WERI-Rb-1 (cell line): ENCODE measurements around the gene TBX10.
"Not testable (repeated sequence)": the region's sequence is repeated elsewhere in the genome, so short reads cannot be mapped to it uniquely, and the experiment has no call there.

ENCODE experiments used
- DNase-seq: peaks from one replicate; pipeline ENCODE4 v3.0.0-alpha.2; 2020
- H3K27ac ChIP-seq: fragments of 250-450 bp; sonication (Bioruptor Pico); 2 replicates; pipeline ENCODE4 v1.5.1; 2020; ENCODE audit warnings: mild to moderate bottlenecking, moderate library complexity
- H3K27me3 ChIP-seq: fragments of 250-450 bp; sonication (Bioruptor Pico); 2 replicates; pipeline ENCODE4 v1.5.1; 2021; ENCODE audit warnings: mild to moderate bottlenecking, low read depth, moderate library complexity; ENCODE audit not compliant: insufficient read depth, severe bottlenecking
- H3K36me3 ChIP-seq: fragments of 250-450 bp; sonication (Bioruptor Pico); 2 replicates; pipeline ENCODE4 v1.5.1; 2020; ENCODE audit warnings: mild to moderate bottlenecking, moderate library complexity
- H3K4me3 ChIP-seq: 2 replicates; pipeline ENCODE4 v1.5.1; 2011; ENCODE audit warnings: low read depth, mild to moderate bottlenecking, control low read depth, low read length
- H3K9me3 ChIP-seq: fragments of 250-450 bp; sonication (Bioruptor Pico); 2 replicates; pipeline ENCODE4 v1.5.1; 2021; ENCODE audit warnings: mild to moderate bottlenecking, moderate library complexity; ENCODE audit not compliant: severe bottlenecking
- TF ChIP-seq, protein P1 (sequence below): IDR thresholded peaks from 2 replicates; pipeline ENCODE4 v1.5.1; 2011; ENCODE audit warnings: low read depth, mild to moderate bottlenecking, control low read depth, inconsistent platforms, low read length

TBX10 gene

DNA sequence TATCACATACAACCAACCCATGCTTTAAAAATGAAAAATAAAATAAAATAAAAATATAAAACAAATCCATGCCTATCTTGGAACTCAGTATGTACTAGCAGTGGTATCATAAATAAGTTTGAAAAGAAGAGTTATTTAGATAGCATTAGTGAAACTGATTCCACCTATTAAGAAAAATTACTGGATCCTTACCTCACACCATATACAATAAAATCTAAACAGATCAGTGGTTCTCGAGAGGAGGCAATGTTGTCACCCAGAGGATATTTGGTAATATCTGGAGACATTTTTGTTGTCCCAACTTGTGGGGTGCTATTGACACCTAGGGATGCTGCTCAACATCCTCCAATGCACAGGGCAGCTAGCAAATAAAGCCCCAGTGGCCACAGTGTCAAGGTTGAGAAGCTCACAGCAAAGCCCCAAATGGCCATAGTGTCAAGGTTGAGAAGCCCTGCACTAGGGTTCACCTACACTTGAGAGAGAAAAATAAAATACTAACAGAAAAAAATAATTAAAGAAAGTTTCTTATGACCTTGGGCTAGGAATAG is 42.7 kb downstream of the TBX10 start:
- H3K9me3 ChIP-seq: peaks cover 11% of the 10 kb centered on the region
- no peaks in the 10 kb centered on the region for H3K27me3 ChIP-seq
- TF ChIP-seq, protein P1, sequence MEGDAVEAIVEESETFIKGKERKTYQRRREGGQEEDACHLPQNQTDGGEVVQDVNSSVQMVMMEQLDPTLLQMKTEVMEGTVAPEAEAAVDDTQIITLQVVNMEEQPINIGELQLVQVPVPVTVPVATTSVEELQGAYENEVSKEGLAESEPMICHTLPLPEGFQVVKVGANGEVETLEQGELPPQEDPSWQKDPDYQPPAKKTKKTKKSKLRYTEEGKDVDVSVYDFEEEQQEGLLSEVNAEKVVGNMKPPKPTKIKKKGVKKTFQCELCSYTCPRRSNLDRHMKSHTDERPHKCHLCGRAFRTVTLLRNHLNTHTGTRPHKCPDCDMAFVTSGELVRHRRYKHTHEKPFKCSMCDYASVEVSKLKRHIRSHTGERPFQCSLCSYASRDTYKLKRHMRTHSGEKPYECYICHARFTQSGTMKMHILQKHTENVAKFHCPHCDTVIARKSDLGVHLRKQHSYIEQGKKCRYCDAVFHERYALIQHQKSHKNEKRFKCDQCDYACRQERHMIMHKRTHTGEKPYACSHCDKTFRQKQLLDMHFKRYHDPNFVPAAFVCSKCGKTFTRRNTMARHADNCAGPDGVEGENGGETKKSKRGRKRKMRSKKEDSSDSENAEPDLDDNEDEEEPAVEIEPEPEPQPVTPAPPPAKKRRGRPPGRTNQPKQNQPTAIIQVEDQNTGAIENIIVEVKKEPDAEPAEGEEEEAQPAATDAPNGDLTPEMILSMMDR: no peak
- no peak overlapping the region for H3K4me3 ChIP-seq
- DNase-seq: no peak
- H3K36me3 ChIP-seq: no peaks in the 10 kb centered on the region
- H3K27ac ChIP-seq: no peak overlapping the region

DNA sequence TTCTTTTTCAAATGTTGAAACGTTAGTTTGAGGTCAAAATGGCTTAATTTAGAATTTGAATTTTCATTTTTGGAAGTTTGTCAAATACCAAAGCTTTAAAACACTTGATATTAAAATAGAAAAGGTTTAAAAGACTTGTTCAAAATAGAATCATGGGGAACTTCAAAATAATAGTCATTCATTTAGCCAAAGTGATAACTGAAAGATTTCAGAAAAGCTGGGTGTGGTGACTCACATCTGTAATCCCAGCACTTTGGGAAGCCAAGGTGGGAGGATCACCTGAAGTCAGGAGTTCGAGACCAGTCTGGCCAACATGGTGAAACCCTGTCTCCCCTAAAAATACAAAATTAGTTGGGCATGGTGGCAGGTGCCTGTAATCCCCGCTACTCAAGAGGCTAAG is 45.1 kb downstream of the TBX10 start:
- TF ChIP-seq, protein P1: no peak
- Histone ChIP-seq H3K27me3 (no peaks in the 10 kb centered on the region), H3K36me3 (no peaks in the 10 kb centered on the region), H3K9me3 (peaks cover 11% of the 10 kb centered on the region), H3K4me3 (no peak overlapping the region), H3K27ac (no peak overlapping the region)
- DNase-seq: no peak

DNA sequence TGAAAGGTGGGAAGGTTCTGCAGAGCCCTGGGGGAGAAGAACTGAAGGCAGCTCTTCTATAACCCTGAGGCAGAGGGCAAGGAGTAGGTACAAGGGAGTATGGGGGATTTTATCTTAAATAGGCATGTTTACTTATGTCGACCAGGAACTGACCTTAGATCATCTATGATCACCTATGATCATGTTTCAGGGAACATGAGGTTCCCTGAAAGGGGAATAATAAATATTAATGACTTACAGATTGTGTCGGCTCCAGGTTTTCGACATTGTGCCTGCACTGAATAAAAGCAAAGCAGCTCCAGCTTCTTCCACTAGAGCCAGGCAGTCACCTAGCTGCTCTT is 46.0 kb downstream of the TBX10 start:
- Histone ChIP-seq H3K4me3 (no peak overlapping the region), H3K36me3 (no peaks in the 10 kb centered on the region), H3K27ac (no peak overlapping the region), H3K9me3 (peaks cover 7% of the 10 kb centered on the region), H3K27me3 (no peaks in the 10 kb centered on the region)
- DNase-seq: no peak
- TF ChIP-seq, protein P1: no peak

DNA sequence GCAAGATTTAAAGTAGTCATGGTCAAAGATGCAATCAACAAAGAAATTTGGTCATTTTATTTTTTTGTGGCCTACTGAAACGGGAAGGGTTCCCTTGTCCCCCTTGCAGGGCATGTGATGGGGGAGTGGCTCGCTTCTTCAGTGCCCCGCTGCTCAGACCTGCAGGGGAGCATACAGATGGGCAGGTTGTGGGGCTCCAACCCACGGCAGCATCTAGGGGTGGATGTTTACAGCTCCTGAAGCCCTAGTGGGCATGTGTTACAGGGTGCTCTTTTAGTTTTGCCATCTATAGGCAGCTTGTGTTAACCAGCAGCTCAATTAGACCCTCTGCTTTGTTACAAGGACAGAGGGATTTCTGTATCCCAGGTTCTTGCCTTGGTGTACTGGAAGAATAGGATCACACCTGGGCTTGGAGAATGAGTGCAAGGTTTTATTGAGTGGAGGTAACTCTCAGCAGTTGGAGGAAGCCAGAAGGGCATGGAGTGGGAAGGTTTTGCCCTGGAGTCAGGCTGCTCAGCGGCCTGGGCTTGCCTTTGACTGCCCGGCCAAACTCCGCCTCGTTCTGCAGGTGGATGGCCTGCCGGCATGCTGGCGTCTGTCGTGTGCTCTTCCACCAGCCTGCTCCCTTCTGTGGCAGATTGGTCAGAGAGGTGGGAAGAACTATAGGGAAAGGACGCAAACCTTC is 46.5 kb downstream of the TBX10 start:
- H3K27ac ChIP-seq: no peak overlapping the region
- peaks cover 7% of the 10 kb centered on the region for H3K9me3 ChIP-seq
- DNase-seq: no peak
- H3K27me3 ChIP-seq: no peaks in the 10 kb centered on the region
- TF ChIP-seq, protein P1: no peak
- no peaks in the 10 kb centered on the region for H3K36me3 ChIP-seq
- no peak overlapping the region for H3K4me3 ChIP-seq

DNA sequence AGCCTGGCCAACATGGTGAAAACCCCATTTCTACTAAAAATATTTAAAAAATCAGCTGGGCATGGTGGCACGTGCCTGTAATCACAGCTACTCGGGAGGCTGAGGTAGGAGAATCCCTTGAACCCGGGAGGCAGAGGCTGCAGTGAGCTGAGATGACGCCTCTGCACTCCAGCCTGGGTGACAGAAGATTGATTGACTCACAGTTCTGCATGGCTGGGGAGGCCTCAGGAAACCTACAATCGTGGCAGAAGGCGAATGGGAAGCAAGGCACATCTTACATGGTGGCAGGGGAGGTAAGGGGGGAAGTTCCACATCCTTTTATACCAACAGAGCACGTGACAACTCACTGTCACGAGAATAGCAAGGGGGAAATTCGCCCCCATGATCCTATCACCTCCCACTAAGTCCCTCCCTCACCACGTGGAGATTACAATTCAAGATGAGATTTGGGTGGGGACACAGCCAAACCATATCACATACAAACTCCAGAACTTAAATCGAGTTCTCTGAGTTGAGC is 50.6 kb downstream of the TBX10 start:
- not testable (repeated sequence) for DNase-seq, H3K36me3 ChIP-seq, H3K4me3 ChIP-seq

DNA sequence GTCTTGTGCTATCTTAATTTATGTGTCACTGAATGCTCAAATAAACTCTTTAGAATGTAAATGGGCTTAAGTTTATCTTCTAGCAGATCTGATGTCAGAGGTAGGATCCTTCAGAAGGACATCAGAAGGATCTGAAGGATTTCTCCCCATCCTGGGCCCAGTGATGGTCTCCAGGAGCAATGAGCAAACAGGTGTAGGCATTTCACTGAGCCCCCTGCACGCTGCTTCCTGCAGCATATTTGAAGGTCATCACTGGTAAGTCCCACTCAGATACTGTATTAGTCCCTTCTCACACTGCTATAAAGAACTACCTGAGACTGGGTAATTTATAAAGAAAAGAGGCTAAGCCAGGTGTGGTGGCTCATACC is 51.4 kb downstream of the TBX10 start:
- H3K27ac ChIP-seq: no peak overlapping the region

More for the DNA sequence above, 50.6 kb downstream of the TBX10 start:
- H3K27me3 ChIP-seq, H3K9me3 ChIP-seq, H3K27ac ChIP-seq: not testable (repeated sequence)

More for the DNA sequence above, 51.4 kb downstream of the TBX10 start:
- Histone ChIP-seq H3K27me3 (no peaks in the 10 kb centered on the region), H3K4me3 (no peak overlapping the region), H3K36me3 (no peaks in the 10 kb centered on the region), H3K9me3 (no peaks in the 10 kb centered on the region)
- DNase-seq: no peak
- TF ChIP-seq, protein P1: no peak
